A549 (cell line): ENCODE measurements around the gene ZNF394. TPM values are rescaled to one million over a fixed set of nuclear protein-coding genes. Genes with fewer than 3 reads are reported as not detected.
A peak's percentile ranks its signal among the peaks of the same experiment; 100 is the strongest.

ENCODE experiments used
- ATAC-seq, 2 experiments: fragments of 200-7000 bp in 1 of 2; fragments of >200 bp in 1 of 2; cut with Nextera tagmentation in 1 of 2; cut with Tn5 transposase in 1 of 2; 3 replicates each; pipeline versions ENCODE4 v1.8.0 to v1.9.1; 2018 to 2020; ENCODE audit warnings: mild to moderate bottlenecking in 1 of 2, moderate library complexity in 1 of 2
- CTCF ChIA-PET: fragments of 300-600 bp; sonication (Branson Sonifier 250); formaldehyde crosslinking; extraction: SDS; loops from one replicate; lab custom pipeline; 2021; ENCODE audit warnings: antibody characterized with exemption, inconsistent platforms; lab: Yijun Ruan, JAX
- POLR2A ChIA-PET: fragments of 350-600 bp; formaldehyde crosslinking; extraction: SDS; loops from one replicate; lab custom pipeline; 2021; ENCODE audit warnings: antibody characterized with exemption, inconsistent platforms; lab: Yijun Ruan, JAX
- DNase-seq, 2 experiments: peaks; one replicate each; pipeline versions ENCODE4 v3.0.0 to v3.0.0-alpha.2; 2011 to 2016; ENCODE audit warnings: low read depth in 1 of 2, low spot score in 1 of 2
- FAIRE-seq: peaks from 2 replicates; lab custom pipeline; 2011; peaks lifted over from hg19 to GRCh38; lab: Jason Lieb, UNC
- H3K27ac ChIP-seq, 2 experiments: fragments of >200 bp; sonication (Bioruptor Twin); formaldehyde crosslinking; 3 replicates each; pipeline ENCODE4 v1.5.1; 2016 to 2017
- H3K4me1 ChIP-seq: fragments of >200 bp; sonication (Bioruptor Twin); formaldehyde crosslinking; 3 replicates; pipeline ENCODE4 v1.6.1; 2016
- H3K4me2 ChIP-seq: fragments of >200 bp; sonication (Bioruptor Twin); formaldehyde crosslinking; 3 replicates; pipeline ENCODE4 v1.6.1; 2016
- H3K4me3 ChIP-seq: fragments of >200 bp; sonication (Bioruptor Twin); formaldehyde crosslinking; 3 replicates; pipeline ENCODE4 v1.5.1; 2016
- H3K9me3 ChIP-seq: fragments of >200 bp; sonication (Bioruptor Twin); formaldehyde crosslinking; 3 replicates; pipeline ENCODE4 v1.6.1; 2016
- BCL3 ChIP-seq: fragments of >200 bp; sonication (Bioruptor Twin); formaldehyde crosslinking; IDR thresholded peaks from 3 replicates; pipeline ENCODE4 v1.6.1; 2016
- CBX8 ChIP-seq: fragments of 200-600 bp; sonication (generic); IDR thresholded peaks from 2 replicates; pipeline ENCODE4 v1.6.1; 2016
- CEBPB ChIP-seq, 2 experiments: fragments of >200 bp in 1 of 2; sonication (Bioruptor Twin) in 1 of 2; formaldehyde crosslinking in 1 of 2; IDR thresholded peaks; 2 replicates each; pipeline ENCODE4 v1.6.1; 2012 to 2016
- CHD2 ChIP-seq: fragments of 150-350 bp; IDR thresholded peaks from 2 replicates; pipeline ENCODE4 v1.6.1; 2014; ENCODE audit warnings: low read length; ENCODE audit not compliant: partially characterized antibody
- EHF ChIP-seq: fragments of 250-450 bp; sonication (Bioruptor Pico); IDR thresholded peaks from 2 replicates; pipeline ENCODE4 v1.5.0; 2020; ENCODE audit warnings: mild to moderate bottlenecking
- EHMT2 ChIP-seq: fragments of 200-600 bp; sonication (generic); IDR thresholded peaks from 2 replicates; pipeline ENCODE4 v1.6.1; 2016; ENCODE audit warnings: antibody characterized with exemption, low read depth, mild to moderate bottlenecking, moderate library complexity
- EP300 ChIP-seq, 2 experiments: fragments of >200 bp; sonication (Bioruptor Twin); formaldehyde crosslinking; IDR thresholded peaks; 2 replicates in 1 of 2; 3 replicates in 1 of 2; pipeline ENCODE4 v1.6.1; 2016 to 2017
- ESRRA ChIP-seq: fragments of 150-350 bp; IDR thresholded peaks from 2 replicates; pipeline ENCODE4 v1.6.1; 2014; ENCODE audit warnings: mild to moderate bottlenecking, low read length, borderline replicate concordance
- FOSB ChIP-seq: fragments of 250-450 bp; sonication (Bioruptor Pico); IDR thresholded peaks from 2 replicates; pipeline ENCODE4 v1.5.0; 2020; ENCODE audit warnings: mild to moderate bottlenecking, moderate library complexity
- FOSL2 ChIP-seq, 2 experiments: fragments of 450-650 bp in 1 of 2; fragments of >200 bp in 1 of 2; sonication (Bioruptor Twin) in 1 of 2; formaldehyde crosslinking; IDR thresholded peaks; 2 replicates each; pipeline versions ENCODE4 v1.5.0 to v1.6.1; 2016 to 2020; ENCODE audit warnings: mild to moderate bottlenecking in 1 of 2, moderate library complexity in 1 of 2
- HOXB13 ChIP-seq: fragments of 250-450 bp; sonication (Bioruptor Pico); IDR thresholded peaks from 2 replicates; pipeline ENCODE4 v1.5.0; 2020; ENCODE audit warnings: low read depth, mild to moderate bottlenecking, moderate library complexity
- HOXB5 ChIP-seq: fragments of 250-450 bp; sonication (Bioruptor Pico); IDR thresholded peaks from 2 replicates; pipeline ENCODE4 v1.5.0; 2020; ENCODE audit warnings: mild to moderate bottlenecking, moderate library complexity
- JUNB ChIP-seq: fragments of >200 bp; sonication (Bioruptor Twin); formaldehyde crosslinking; IDR thresholded peaks from 2 replicates; pipeline ENCODE4 v1.6.1; 2016
- KDM5A ChIP-seq: fragments of 200-600 bp; sonication (generic); IDR thresholded peaks from 2 replicates; pipeline ENCODE4 v1.6.1; 2016; ENCODE audit warnings: antibody characterized with exemption, mild to moderate bottlenecking
- MAFK ChIP-seq: fragments of 450-650 bp; IDR thresholded peaks from 2 replicates; pipeline ENCODE4 v1.6.1; 2014; ENCODE audit not compliant: partially characterized antibody
- MAZ ChIP-seq: fragments of 150-350 bp; IDR thresholded peaks from 2 replicates; pipeline ENCODE4 v1.6.1; 2014; ENCODE audit warnings: antibody characterized with exemption, low read depth, low read length, borderline replicate concordance
- MYC ChIP-seq: IDR thresholded peaks from 2 replicates; pipeline ENCODE4 v1.6.1; 2012; ENCODE audit warnings: mild to moderate bottlenecking, inconsistent platforms, low read length, improper control_type of control experiment, borderline replicate concordance
- NR3C1 ChIP-seq: fragments of >200 bp; sonication (Bioruptor Twin); formaldehyde crosslinking; IDR thresholded peaks from 3 replicates; pipeline ENCODE4 v1.6.1; 2017
- PBX3 ChIP-seq: IDR thresholded peaks from 2 replicates; pipeline ENCODE4 v1.6.1; 2012
- POLR2AphosphoS2 ChIP-seq: conservative IDR thresholded peaks from 2 replicates; pipeline ENCODE4 v1.6.1; 2012; ENCODE audit warnings: low read length, improper control_type of control experiment, inconsistent platforms
- RFX5 ChIP-seq: fragments of 450-650 bp; IDR thresholded peaks from 2 replicates; pipeline ENCODE4 v1.7.1; 2014; ENCODE audit warnings: antibody characterized with exemption, mild to moderate bottlenecking, moderate library complexity
- SMC3 ChIP-seq: fragments of >200 bp; sonication (Bioruptor Twin); formaldehyde crosslinking; IDR thresholded peaks from 3 replicates; pipeline ENCODE4 v1.6.1; 2018; ENCODE audit warnings: inconsistent platforms
- TFCP2L1 ChIP-seq: fragments of 250-450 bp; sonication (Bioruptor Pico); IDR thresholded peaks from 2 replicates; pipeline ENCODE4 v1.5.0; 2021; ENCODE audit warnings: mild to moderate bottlenecking
- TP53 ChIP-seq: fragments of 250-450 bp; sonication (Bioruptor Pico); IDR thresholded peaks from 2 replicates; pipeline ENCODE4 v1.5.0; 2021; ENCODE audit warnings: mild to moderate bottlenecking, moderate library complexity
- ZSCAN20 ChIP-seq: fragments of 250-450 bp; sonication (Bioruptor Pico); IDR thresholded peaks from 2 replicates; pipeline ENCODE4 v1.8.0; 2022; ENCODE audit warnings: mild to moderate bottlenecking, moderate library complexity
- WGBS: methylation state at CpG from one replicate; pipeline ENCODE4 v1.1.6; 2017; ENCODE audit errors: missing lambda C conversion rate; 5-methylcytosine and 5-hydroxymethylcytosine counted together
- polyA plus RNA-seq, 4 experiments: library from polyadenylated mRNA; depleted of rRNA in 3 of 4; stranded (reverse); fragments of >200 nt; fragmentation: RNase III in 1 of 4; extraction: RNeasy Plus Mini Kit Qiagen cat#74134 plus additional on column Dnase treatment in 1 of 4; gene quantifications; 2 replicates in 3 of 4; 3 replicates in 1 of 4; pipeline ENCODE4 v1.2.3, GENCODE V29; 2011 to 2017
- TF ChIP-seq, protein P1 (sequence below): IDR thresholded peaks from 2 replicates; pipeline ENCODE4 v1.6.1; 2012

The ZNF394 gene
- polyA plus RNA-seq, 2 of the 4 experiments (the other 2 are of a cell fraction): 12.8 to 13.6 TPM

GRCh38 chr7:99499371-99499720 is 735 bp downstream of the ZNF394 start:
- CTCF ChIA-PET: interaction anchor here (0.7 to 1.7 kb wide), 3 partner anchors 9 to 680 kb away, joined by 3 to 5 read pairs (median 3); partner anchors contain the start of gene ZSCAN25
- FAIRE-seq: no peak
- 3% methylated on average over 10 of the region's 14 CpGs for WGBS
- ATAC-seq: peak; percentile 2 to 14; a peak in 3 of 6 replicates
- H3K27ac ChIP-seq: peak overlapping the region; percentile 81 to 88
- TF ChIP-seq MAFK: no peak
- TF ChIP-seq EHF: 0 out of 2 replicates have a peak, but pooled peaks have one; percentile 21
- no peak for TF ChIP-seq PBX3
- TF ChIP-seq CBX8: no peak
- TF ChIP-seq, all 56 proteins: peak for 1
- Histone ChIP-seq H3K4me3 (peak overlapping the region; percentile 71), H3K9me3 (peaks cover 25% of the 10 kb centered on the region), H3K4me2 (peak overlapping the region; percentile 87), H3K4me1 (peaks cover 12% of the 10 kb centered on the region; the same call in 2 of the 3 replicates)
- POLR2A ChIA-PET: interaction anchor here (0.6 to 2.8 kb wide), 7 partner anchors 9 to 59 kb away, joined by 3 to 17 read pairs (median 5); partner anchors contain the start of genes FAM200A and ZNF655
- DNase-seq: peak in 1 of 2 experiments; percentile 30

GRCh38 chr7:99498546-99498944 is 1.5 kb downstream of the ZNF394 start:
- no peak overlapping the region for H3K27ac ChIP-seq

DNA sequence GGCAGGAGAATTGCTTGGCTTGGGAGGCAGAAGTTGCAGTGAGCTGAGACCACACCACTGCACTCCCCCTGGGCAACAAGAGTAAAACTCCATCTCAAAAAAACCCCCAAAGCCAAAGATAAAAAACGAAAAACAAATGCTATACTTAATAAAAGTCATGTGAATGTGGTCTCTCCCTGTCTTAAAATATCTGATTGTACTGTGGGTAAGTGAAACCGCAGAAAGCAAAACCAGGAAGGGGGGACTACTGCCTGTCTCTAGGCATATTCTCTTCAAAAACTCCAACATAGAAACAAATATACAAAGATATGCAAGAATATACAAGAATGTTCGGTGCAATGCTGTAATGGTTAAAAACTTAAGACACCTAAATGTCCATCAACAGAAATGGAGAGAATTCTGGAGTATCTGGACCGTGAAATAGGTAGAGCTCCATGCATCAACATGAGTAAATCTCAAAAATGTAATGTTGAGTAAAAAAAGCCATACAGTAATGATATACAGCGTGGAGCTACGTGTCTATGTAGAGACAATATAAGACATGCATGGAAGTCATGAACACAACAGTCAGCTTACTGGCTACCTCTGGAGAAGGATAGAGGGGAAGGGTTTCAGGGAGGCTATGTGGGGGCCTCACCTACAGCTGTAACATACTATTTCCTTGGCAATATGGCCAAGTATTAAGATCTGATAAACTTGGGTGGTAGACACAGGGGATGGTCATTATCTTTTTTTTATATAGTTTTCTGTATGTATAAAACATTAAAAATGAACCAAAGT is 2.1 kb downstream of the ZNF394 start:
- Histone ChIP-seq H3K27ac (no peak overlapping the region), H3K4me3 (peak overlapping the region; percentile 71), H3K9me3 (peaks cover 39% of the 10 kb centered on the region), H3K4me2 (peak overlapping the region; percentile 87), H3K4me1 (peaks cover 12% of the 10 kb centered on the region; the same call in 2 of the 3 replicates)
- ChIA-PET POLR2A (interaction anchor here (0.6 to 1.6 kb wide), 3 partner anchors 9 to 60 kb away, joined by 3 to 4 read pairs (median 4); partner anchors contain the start of genes FAM200A and ZNF655), CTCF (no interaction called here)
- TF ChIP-seq PBX3: no peak
- TF ChIP-seq EHMT2: no peak
- no peak for TF ChIP-seq HOXB5 (CRISPR knock-in tag)
- no peak for TF ChIP-seq CHD2
- no peak for TF ChIP-seq MAFK
- no peak for TF ChIP-seq BCL3
- no peak for TF ChIP-seq CEBPB (IDR thresholded peaks at IDR 0.05)
- no peak for TF ChIP-seq RFX5
- no peak for TF ChIP-seq TFCP2L1 (CRISPR knock-in tag)
- TF ChIP-seq ZSCAN20: no peak
- TF ChIP-seq, protein P1, sequence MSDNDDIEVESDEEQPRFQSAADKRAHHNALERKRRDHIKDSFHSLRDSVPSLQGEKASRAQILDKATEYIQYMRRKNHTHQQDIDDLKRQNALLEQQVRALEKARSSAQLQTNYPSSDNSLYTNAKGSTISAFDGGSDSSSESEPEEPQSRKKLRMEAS: no peak
- no peak for TF ChIP-seq MAZ
- no peak for TF ChIP-seq KDM5A
- TF ChIP-seq ESRRA: no peak
- TF ChIP-seq NR3C1: no peak
- no peak for TF ChIP-seq MYC
- ATAC-seq (no peak), DNase-seq (no peak), FAIRE-seq (no peak)
- 85% methylated on average over 6 of the region's 6 CpGs for WGBS

More at GRCh38 chr7:99498546-99498944, 1.5 kb downstream of the ZNF394 start:
- ChIA-PET POLR2A (interaction anchor here (1.5 to 1.6 kb wide), 2 partner anchors 54 to 60 kb away, joined by 4 read pairs; partner anchors contain the start of genes FAM200A and ZNF655), CTCF (interaction anchor here (0.7 kb wide), 1 partner anchor 681 kb away, joined by 3 read pairs; no protein-coding TSS in a partner anchor)
- TF ChIP-seq SMC3: no peak
- TF ChIP-seq FOSB: no peak
- TF ChIP-seq TP53 (CRISPR knock-in tag): no peak
- TF ChIP-seq POLR2AphosphoS2: no peak
- TF ChIP-seq FOSL2 (IDR thresholded peaks at IDR 0.05): no peak
- TF ChIP-seq FOSL2 (CRISPR knock-in tag; IDR thresholded peaks at IDR 0.05): no peak
- TF ChIP-seq JUNB: no peak
- TF ChIP-seq EHF: no peak
- TF ChIP-seq EP300 (IDR thresholded peaks at IDR 0.05): no peak
- TF ChIP-seq MAFK: no peak
- TF ChIP-seq HOXB13 (CRISPR knock-in tag): no peak
- no peak for TF ChIP-seq PBX3
- no peak for TF ChIP-seq CEBPB (IDR thresholded peaks at IDR 0.05)
- TF ChIP-seq CBX8: no peak
- FAIRE-seq (no peak), ATAC-seq (no peak), DNase-seq (no peak)
- WGBS: 86% methylated on average over 11 of the region's 11 CpGs
- Histone ChIP-seq H3K9me3 (peaks cover 33% of the 10 kb centered on the region), H3K4me2 (peak overlapping the region; percentile 87), H3K4me1 (peaks cover 12% of the 10 kb centered on the region; the same call in 2 of the 3 replicates), H3K4me3 (peak overlapping the region; percentile 71)
